Panc1 (cell line): ENCODE results near the gene MAN2A2. TPM values are rescaled to one million over a fixed set of nuclear protein-coding genes. Genes with fewer than 3 reads are reported as not detected.
"Not testable (repeated sequence)": the region's sequence is repeated elsewhere in the genome, so short reads cannot be mapped to it uniquely, and the experiment has no call there.

Source experiments
- ATAC-seq: fragments of 200-7000 bp; cut with Tn5 transposase; 2 replicates; pipeline ENCODE4 v1.9.1; 2020; ENCODE audit warnings: mild to moderate bottlenecking, moderate library complexity
- BruUV-seq: library from RNA; stranded (reverse); fragments of 400-500 nt; replicated peaks from 2 replicates; lab custom pipeline; 2021; lab: Mats Ljungman, UMichigan
- CTCF ChIA-PET: fragments of 300-600 bp; sonication (Branson Sonifier 250); formaldehyde crosslinking; loops from one replicate; lab custom pipeline; 2022; ENCODE audit warnings: antibody characterized with exemption; lab: Charles Lee
- POLR2A ChIA-PET: fragments of 300-600 bp; sonication (Branson Sonifier 250); formaldehyde crosslinking; loops from one replicate; lab custom pipeline; 2022; ENCODE audit warnings: antibody characterized with exemption; lab: Charles Lee
- DNase-seq: peaks from one replicate; pipeline ENCODE4 v3.0.0-alpha.2; 2010; ENCODE audit warnings: low read depth, low spot score
- H3K27ac ChIP-seq: 2 replicates; pipeline ENCODE4 v1.5.1; 2011; ENCODE audit warnings: mild to moderate bottlenecking, low read length, inconsistent platforms
- H3K27me3 ChIP-seq: fragments of 200-500 bp; sonication (Bioruptor generic); 2 replicates; pipeline ENCODE4 v1.6.0; 2014; ENCODE audit warnings: low read length, inconsistent platforms; ENCODE audit not compliant: control insufficient read depth, insufficient read depth
- H3K36me3 ChIP-seq: fragments of 200-500 bp; sonication (Bioruptor generic); 2 replicates; pipeline ENCODE4 v1.5.1; 2014; ENCODE audit warnings: inconsistent platforms, mild to moderate bottlenecking, low read length, moderate library complexity; ENCODE audit not compliant: control insufficient read depth, insufficient read depth
- H3K4me1 ChIP-seq: 2 replicates; pipeline ENCODE4 v1.5.1; 2011; ENCODE audit warnings: inconsistent platforms, mild to moderate bottlenecking, low read length, moderate library complexity; ENCODE audit not compliant: control insufficient read depth, insufficient read depth
- H3K4me3 ChIP-seq, 2 experiments: 2 replicates each; pipeline ENCODE4 v1.5.1; 2011 to 2012; ENCODE audit warnings: low read depth in 2 of 2, low read length in 2 of 2, mild to moderate bottlenecking in 2 of 2, inconsistent platforms in 1 of 2, moderate library complexity in 1 of 2
- H3K9me3 ChIP-seq: fragments of 200-500 bp; sonication (Bioruptor generic); 2 replicates; pipeline ENCODE4 v1.5.1; 2014; ENCODE audit warnings: low read depth, mild to moderate bottlenecking, inconsistent platforms, low read length, moderate library complexity; ENCODE audit not compliant: control insufficient read depth, insufficient read depth
- POLR2AphosphoS5 ChIP-seq: IDR thresholded peaks from 2 replicates; pipeline ENCODE4 v1.6.1; 2012; ENCODE audit warnings: mild to moderate bottlenecking, low read depth, low read length, moderate library complexity
- SIN3A ChIP-seq: IDR thresholded peaks from 2 replicates; pipeline ENCODE4 v1.6.1; 2012; ENCODE audit warnings: low read depth, mild to moderate bottlenecking, low read length, moderate library complexity, borderline replicate concordance; ENCODE audit not compliant: insufficient read depth
- TCF7L2 ChIP-seq: IDR thresholded peaks from 2 replicates; pipeline ENCODE4 v1.6.1; 2011; ENCODE audit warnings: mild to moderate bottlenecking, low read depth, low read length, inconsistent platforms
- in situ Hi-C: cut with HindIII; loops from 2 replicates; pipeline ENCODE4 v1.10.0; 2016; ENCODE audit warnings: low sequenced_read_pairs, low pct_unique_long_range_greater_than_20kb
- intact Hi-C: fragments of 100-400 bp; cut with micrococcal nuclease; formaldehyde crosslinking; loops from one replicate; pipeline ENCODE4 v1.10.0; 2022; ENCODE audit not compliant: unreplicated experiment
- total RNA-seq: library from RNA; stranded (reverse); gene quantifications from one replicate; pipeline ENCODE4 v1.2.1, GENCODE V29; 2021; ENCODE audit not compliant: unreplicated experiment
- TF ChIP-seq, protein P1 (sequence below), 2 experiments: IDR thresholded peaks; 2 replicates each; pipeline ENCODE4 v1.6.1; 2011 to 2012; ENCODE audit warnings: low read depth in 2 of 2, control low read depth in 1 of 2, low read length in 1 of 2, mild to moderate bottlenecking in 1 of 2, moderate library complexity in 1 of 2; ENCODE audit not compliant: insufficient read depth in 1 of 2
- TF ChIP-seq, protein P2 (sequence below): fragments of 450-650 bp; IDR thresholded peaks from 2 replicates; pipeline ENCODE4 v1.5.1; 2017; ENCODE audit warnings: mild to moderate bottlenecking

The MAN2A2 gene
- total RNA-seq, 1 experiment from 2014 or later: 77.2 TPM

DNA sequence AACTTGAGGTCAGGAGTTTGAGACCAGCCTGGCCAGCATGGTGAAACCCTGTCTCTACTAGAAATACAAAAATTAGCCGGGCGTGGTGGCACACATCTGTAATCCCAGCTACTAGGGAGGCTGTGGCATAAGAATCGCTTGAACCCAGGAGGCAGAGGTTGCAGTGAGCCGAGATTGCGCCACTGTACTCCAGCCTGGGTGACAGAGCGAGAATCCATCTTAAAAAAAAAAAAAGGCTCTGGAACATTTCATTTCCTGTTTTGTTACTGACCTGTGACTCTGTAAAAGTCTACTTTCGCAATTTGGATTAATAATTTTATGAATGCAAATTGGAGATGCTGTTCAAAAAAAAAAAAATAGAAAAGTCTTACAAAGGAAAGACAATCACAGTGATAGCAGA is 25.0 kb downstream of the MAN2A2 start:
- H3K27ac ChIP-seq, POLR2A ChIA-PET, intact Hi-C loops, BruUV-seq, H3K4me3 ChIP-seq, in situ Hi-C loops, ATAC-seq, H3K36me3 ChIP-seq, H3K27me3 ChIP-seq, DNase-seq, H3K9me3 ChIP-seq: not testable (repeated sequence)
- CTCF ChIA-PET: interaction anchor here (0.7 kb wide), 1 partner anchor 18 kb away, joined by 3 read pairs; no protein-coding TSS in a partner anchor
- H3K4me1 ChIP-seq: peaks cover 15% of the 10 kb centered on the region

DNA sequence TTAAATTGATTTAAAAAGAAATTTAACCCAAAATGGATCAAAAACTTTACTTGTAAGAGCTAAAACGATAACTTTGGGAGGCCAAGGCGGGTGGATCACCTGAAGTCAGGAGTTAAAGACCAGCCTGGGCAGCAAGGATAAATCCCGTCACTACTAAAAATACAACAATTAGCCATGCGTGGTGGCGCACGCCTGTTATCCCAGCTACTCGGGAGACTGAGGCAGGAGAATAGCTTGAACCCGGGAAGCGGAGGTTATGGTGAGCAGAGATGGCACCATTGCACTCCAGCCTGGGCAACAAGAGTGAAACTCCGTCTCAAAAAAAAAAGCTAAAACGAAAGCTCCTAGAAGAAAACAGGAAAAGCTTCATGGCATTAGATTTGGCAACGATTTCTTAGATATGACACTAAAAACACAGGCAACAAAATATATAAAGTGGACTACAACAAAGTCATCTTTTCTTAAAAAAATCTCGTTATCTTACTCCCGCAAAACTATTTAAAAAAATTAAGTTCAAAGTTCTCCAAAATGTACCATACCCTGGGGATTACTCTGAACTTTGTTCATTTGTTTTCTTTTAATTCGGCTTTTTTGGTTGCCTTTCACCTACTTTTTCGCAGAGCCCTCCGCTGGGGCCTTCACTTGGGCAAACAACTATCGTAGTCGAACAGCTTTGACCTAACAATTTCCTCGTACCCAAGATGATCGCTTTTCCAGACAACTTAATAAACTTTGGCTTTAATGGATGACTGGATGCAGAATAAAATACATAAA is 26.3 kb downstream of the MAN2A2 start:
- peak overlapping the region; percentile 52 to 78 for H3K4me3 ChIP-seq
- POLR2A ChIA-PET: interaction anchor here (0.6 to 1.3 kb wide), 3 partner anchors 11 to 40 kb away, joined by 3 to 5 read pairs (median 3); partner anchors contain the start of gene RCCD1
- ATAC-seq: no peak
- TF ChIP-seq POLR2AphosphoS5 (no peak), TCF7L2 (no peak), SIN3A (no peak)
- TF ChIP-seq, protein P1, sequence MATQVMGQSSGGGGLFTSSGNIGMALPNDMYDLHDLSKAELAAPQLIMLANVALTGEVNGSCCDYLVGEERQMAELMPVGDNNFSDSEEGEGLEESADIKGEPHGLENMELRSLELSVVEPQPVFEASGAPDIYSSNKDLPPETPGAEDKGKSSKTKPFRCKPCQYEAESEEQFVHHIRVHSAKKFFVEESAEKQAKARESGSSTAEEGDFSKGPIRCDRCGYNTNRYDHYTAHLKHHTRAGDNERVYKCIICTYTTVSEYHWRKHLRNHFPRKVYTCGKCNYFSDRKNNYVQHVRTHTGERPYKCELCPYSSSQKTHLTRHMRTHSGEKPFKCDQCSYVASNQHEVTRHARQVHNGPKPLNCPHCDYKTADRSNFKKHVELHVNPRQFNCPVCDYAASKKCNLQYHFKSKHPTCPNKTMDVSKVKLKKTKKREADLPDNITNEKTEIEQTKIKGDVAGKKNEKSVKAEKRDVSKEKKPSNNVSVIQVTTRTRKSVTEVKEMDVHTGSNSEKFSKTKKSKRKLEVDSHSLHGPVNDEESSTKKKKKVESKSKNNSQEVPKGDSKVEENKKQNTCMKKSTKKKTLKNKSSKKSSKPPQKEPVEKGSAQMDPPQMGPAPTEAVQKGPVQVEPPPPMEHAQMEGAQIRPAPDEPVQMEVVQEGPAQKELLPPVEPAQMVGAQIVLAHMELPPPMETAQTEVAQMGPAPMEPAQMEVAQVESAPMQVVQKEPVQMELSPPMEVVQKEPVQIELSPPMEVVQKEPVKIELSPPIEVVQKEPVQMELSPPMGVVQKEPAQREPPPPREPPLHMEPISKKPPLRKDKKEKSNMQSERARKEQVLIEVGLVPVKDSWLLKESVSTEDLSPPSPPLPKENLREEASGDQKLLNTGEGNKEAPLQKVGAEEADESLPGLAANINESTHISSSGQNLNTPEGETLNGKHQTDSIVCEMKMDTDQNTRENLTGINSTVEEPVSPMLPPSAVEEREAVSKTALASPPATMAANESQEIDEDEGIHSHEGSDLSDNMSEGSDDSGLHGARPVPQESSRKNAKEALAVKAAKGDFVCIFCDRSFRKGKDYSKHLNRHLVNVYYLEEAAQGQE (IDR thresholded peaks at IDR 0.05; ENCODE audit: insufficient read depth in 1 of 2, low read depth in 2 of 2, low read length in 1 of 2): no peak
- TF ChIP-seq, protein P2, sequence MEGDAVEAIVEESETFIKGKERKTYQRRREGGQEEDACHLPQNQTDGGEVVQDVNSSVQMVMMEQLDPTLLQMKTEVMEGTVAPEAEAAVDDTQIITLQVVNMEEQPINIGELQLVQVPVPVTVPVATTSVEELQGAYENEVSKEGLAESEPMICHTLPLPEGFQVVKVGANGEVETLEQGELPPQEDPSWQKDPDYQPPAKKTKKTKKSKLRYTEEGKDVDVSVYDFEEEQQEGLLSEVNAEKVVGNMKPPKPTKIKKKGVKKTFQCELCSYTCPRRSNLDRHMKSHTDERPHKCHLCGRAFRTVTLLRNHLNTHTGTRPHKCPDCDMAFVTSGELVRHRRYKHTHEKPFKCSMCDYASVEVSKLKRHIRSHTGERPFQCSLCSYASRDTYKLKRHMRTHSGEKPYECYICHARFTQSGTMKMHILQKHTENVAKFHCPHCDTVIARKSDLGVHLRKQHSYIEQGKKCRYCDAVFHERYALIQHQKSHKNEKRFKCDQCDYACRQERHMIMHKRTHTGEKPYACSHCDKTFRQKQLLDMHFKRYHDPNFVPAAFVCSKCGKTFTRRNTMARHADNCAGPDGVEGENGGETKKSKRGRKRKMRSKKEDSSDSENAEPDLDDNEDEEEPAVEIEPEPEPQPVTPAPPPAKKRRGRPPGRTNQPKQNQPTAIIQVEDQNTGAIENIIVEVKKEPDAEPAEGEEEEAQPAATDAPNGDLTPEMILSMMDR: no peak
- peak; percentile 39 for DNase-seq
- in situ Hi-C loops: no loop called here
- CTCF ChIA-PET: no interaction called here
- H3K27me3 ChIP-seq: no peaks in the 10 kb centered on the region
- no peaks in the 10 kb centered on the region; the same call in 1 of the 2 replicates for H3K36me3 ChIP-seq
- H3K27ac ChIP-seq: peak overlapping the region; percentile 99
- no peaks in the 10 kb centered on the region for H3K9me3 ChIP-seq
- H3K4me1 ChIP-seq: peaks cover 20% of the 10 kb centered on the region
- TSS peak; percentile 97 for BruUV-seq
- intact Hi-C loops: no loop called here
